Tibial nerve (tissue), 4 donors: ENCODE data around the gene POLR2M. TPM values are rescaled to one million over a fixed set of nuclear protein-coding genes. Genes with fewer than 3 reads are reported as not detected.
A peak's percentile ranks its signal among the peaks of the same experiment; 100 is the strongest.

Experiments used
- DNase-seq, 2 donors: peaks; one replicate each; pipeline ENCODE4 v3.0.0-alpha.2; 2019; ENCODE audit warnings: low spot score in 2 of 2
- H3K27ac ChIP-seq, 4 donors: fragments of 200-600 bp; sonication (generic) in 3 of 4; one replicate each; pipeline ENCODE4 v1.5.1; 2017 to 2019; ENCODE audit warnings: mild to moderate bottlenecking in 1 of 4
- H3K27me3 ChIP-seq, 2 donors: fragments of 200-600 bp; sonication (generic) in 1 of 2; one replicate each; pipeline versions ENCODE4 v1.5.1 to v1.6.0; 2017 to 2019
- H3K36me3 ChIP-seq, 3 donors: fragments of 200-600 bp; sonication (generic); one replicate each; pipeline ENCODE4 v1.5.1; 2018 to 2019
- H3K4me1 ChIP-seq, 4 donors: fragments of 200-600 bp; sonication (generic) in 3 of 4; one replicate each; pipeline ENCODE4 v1.5.1; 2017 to 2019
- H3K4me3 ChIP-seq, 4 donors: fragments of 200-600 bp; sonication (generic) in 3 of 4; one replicate each; pipeline ENCODE4 v1.5.1; 2017 to 2019; ENCODE audit warnings: mild to moderate bottlenecking in 1 of 4, moderate library complexity in 1 of 4
- H3K9me3 ChIP-seq, 4 donors: fragments of 200-600 bp; sonication (generic) in 3 of 4; one replicate each; pipeline ENCODE4 v1.5.1; 2017 to 2019
- CTCF ChIP-seq, 5 experiments: fragments of 200-600 bp in 3 of 5; fragments of 450-650 bp in 2 of 5; sonication (generic) in 3 of 5; IDR thresholded peaks; one replicate each; pipeline ENCODE4 v1.5.1; 2016 to 2019; ENCODE audit warnings: antibody characterized with exemption in 5 of 5, mild to moderate bottlenecking in 3 of 5, moderate library complexity in 2 of 5
- EP300 ChIP-seq, 2 donors: sonication (generic); formaldehyde crosslinking; IDR thresholded peaks; one replicate each; pipeline ENCODE4 v1.6.1; 2017; ENCODE audit warnings: antibody characterized with exemption in 2 of 2, mild to moderate bottlenecking in 1 of 2
- POLR2A ChIP-seq, 2 donors: fragments of 450-650 bp; IDR thresholded peaks; one replicate each; pipeline ENCODE4 v1.6.1; 2017; ENCODE audit warnings: antibody characterized with exemption in 2 of 2, mild to moderate bottlenecking in 2 of 2, moderate library complexity in 2 of 2
- WGBS, 2 donors: methylation state at CpG; one replicate each; pipeline ENCODE4 v1.1.5; 2018; 5-methylcytosine and 5-hydroxymethylcytosine counted together
- total RNA-seq, 4 donors: library from RNA; depleted of rRNA; stranded (reverse); fragments of >200 nt; gene quantifications; one replicate each; pipeline ENCODE4 v1.1.0, GENCODE V29; 2016

POLR2M gene
- total RNA-seq, 4 donors from 2014 or later = 32.7 to 643 (median 56.4) TPM

GRCh38 chr15:57708047-57708446, 1.5 kb downstream of the POLR2M start:
- TF ChIP-seq CTCF (IDR thresholded peaks at IDR 0.05) (no peak), EP300 (IDR thresholded peaks at IDR 0.05) (no peak), POLR2A (IDR thresholded peaks at IDR 0.05) (no peak)
- DNase-seq = no peak
- H3K27ac ChIP-seq = peak overlapping the region in 1 of 4 donors; percentile 93
- H3K36me3 ChIP-seq = peaks cover 0 to 35% (median 21%) of the 10 kb centered on the region in 3 donors
- H3K9me3 ChIP-seq = no peaks in the 10 kb centered on the region
- 36 to 40% methylated on average over 4 of the region's 4 CpGs for whole genome bisulfite sequencing, 2 donors
- no peaks in the 10 kb centered on the region for H3K27me3 ChIP-seq
- peak overlapping the region in 2 of 4 donors; percentile 84 to 95 for H3K4me3 ChIP-seq
- peaks cover 0 to 26% (median 16%) of the 10 kb centered on the region in 4 donors for H3K4me1 ChIP-seq

GRCh38 chr15:57718309-57718708, 11.8 kb downstream of the POLR2M start:
- peaks cover 0 to 51% (median 9%) of the 10 kb centered on the region in 3 donors for H3K36me3 ChIP-seq
- TF ChIP-seq CTCF (IDR thresholded peaks at IDR 0.05) (no peak), EP300 (IDR thresholded peaks at IDR 0.05) (no peak), POLR2A (IDR thresholded peaks at IDR 0.05) (no peak)
- 86 to 93% methylated on average over 2 of the region's 2 CpGs for WGBS, 2 donors
- no peak overlapping the region for H3K4me3 ChIP-seq
- no peak overlapping the region for H3K27ac ChIP-seq
- H3K9me3 ChIP-seq = no peaks in the 10 kb centered on the region
- no peaks in the 10 kb centered on the region for H3K27me3 ChIP-seq
- DNase-seq = no peak
- peaks cover 0 to 3% (median 0%) of the 10 kb centered on the region in 4 donors for H3K4me1 ChIP-seq

- Histone ChIP-seq H3K4me1 (peaks cover 0 to 3% (median 0%) of the 10 kb centered on the region in 4 donors), H3K27ac (no peak overlapping the region), H3K27me3 (no peaks in the 10 kb centered on the region), H3K9me3 (peaks cover 0 to 5% (median 0%) of the 10 kb centered on the region in 4 donors), H3K4me3 (no peak overlapping the region), H3K36me3 (peaks cover 0 to 44% (median 0%) of the 10 kb centered on the region in 3 donors)
- WGBS, 2 donors = 40 to 43% methylated on average over 3 of the region's 3 CpGs
- TF ChIP-seq POLR2A (IDR thresholded peaks at IDR 0.05) = no peak
- no peak for TF ChIP-seq EP300 (IDR thresholded peaks at IDR 0.05)
- TF ChIP-seq CTCF (IDR thresholded peaks at IDR 0.05) = no peak
- no peak for DNase-seq
These were observed 14.4 kb downstream of the POLR2M start for GRCh38 chr15:57720867-57721266.

GRCh38 chr15:57726411-57726810, 19.9 kb downstream of the POLR2M start:
- no peaks in the 10 kb centered on the region for H3K4me1 ChIP-seq
- H3K9me3 ChIP-seq = peaks cover 0 to 5% (median 0%) of the 10 kb centered on the region in 4 donors
- TF ChIP-seq EP300 (IDR thresholded peaks at IDR 0.05) (no peak), CTCF (IDR thresholded peaks at IDR 0.05) (no peak), POLR2A (IDR thresholded peaks at IDR 0.05) (no peak)
- no peaks in the 10 kb centered on the region for H3K27me3 ChIP-seq
- no peak for DNase-seq
- no peak overlapping the region for H3K4me3 ChIP-seq
- H3K36me3 ChIP-seq = peaks cover 0 to 33% (median 0%) of the 10 kb centered on the region in 3 donors
- WGBS, 2 donors = 71 to 93% methylated on average over 3 of the region's 3 CpGs
- no peak overlapping the region for H3K27ac ChIP-seq

- DNase-seq = no peak
- Histone ChIP-seq H3K27ac (no peak overlapping the region), H3K4me3 (no peak overlapping the region), H3K36me3 (peaks cover 0 to 33% (median 0%) of the 10 kb centered on the region in 3 donors), H3K9me3 (peaks cover 0 to 5% (median 0%) of the 10 kb centered on the region in 4 donors), H3K27me3 (no peaks in the 10 kb centered on the region), H3K4me1 (no peaks in the 10 kb centered on the region)
- 90 to 93% methylated on average over 6 of the region's 6 CpGs for WGBS, 2 donors
- no peak for TF ChIP-seq CTCF (IDR thresholded peaks at IDR 0.05)
- TF ChIP-seq POLR2A (IDR thresholded peaks at IDR 0.05) = no peak
These were observed 20.5 kb downstream of the POLR2M start for GRCh38 chr15:57727031-57727430.
